ENCODE results near the gene PDE8A.
"Not testable (repeated sequence)": the region's sequence is repeated elsewhere in the genome, so short reads cannot be mapped to it uniquely, and the experiment has no call there.

The PDE8A gene

DNA sequence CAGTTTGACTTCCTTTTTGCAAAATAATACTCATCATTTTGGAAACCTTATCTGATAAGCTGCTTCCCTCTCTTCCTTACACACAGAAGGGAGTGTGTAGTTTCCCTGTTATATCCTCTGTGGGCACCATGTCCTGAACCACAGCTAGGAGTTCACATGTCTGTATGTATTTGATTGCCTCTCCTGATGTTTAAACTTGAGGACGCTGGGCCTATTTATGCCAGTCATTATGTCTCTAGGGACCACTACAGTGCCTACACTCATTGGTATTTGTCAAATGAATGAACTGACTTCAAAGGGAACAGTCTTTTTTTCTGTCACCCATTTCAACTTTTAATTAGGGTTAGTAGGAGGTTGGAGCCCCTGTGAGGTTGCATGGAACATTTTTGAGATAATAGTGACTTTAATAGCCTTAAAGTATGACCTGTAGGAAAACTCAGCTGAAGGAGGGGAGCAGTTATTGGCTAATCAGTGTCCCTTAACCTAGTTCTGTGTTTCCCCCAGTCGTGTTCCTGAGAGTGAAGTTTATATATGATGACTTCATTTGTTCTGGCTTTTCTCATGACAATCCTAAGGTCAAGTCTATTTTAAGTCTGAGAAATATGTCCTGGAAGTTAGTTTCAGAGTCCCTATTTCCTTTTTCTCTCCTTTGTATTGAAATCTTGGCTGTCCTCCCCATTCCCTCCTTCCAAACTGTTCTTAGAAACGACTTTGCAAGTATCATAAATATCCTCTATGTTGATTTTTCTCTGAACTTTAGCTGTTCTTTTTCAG lies 28.9 kb downstream of the PDE8A start:
- no peak for DNase-seq (ENCODE audit: low read depth in 2 of 2)

DNA sequence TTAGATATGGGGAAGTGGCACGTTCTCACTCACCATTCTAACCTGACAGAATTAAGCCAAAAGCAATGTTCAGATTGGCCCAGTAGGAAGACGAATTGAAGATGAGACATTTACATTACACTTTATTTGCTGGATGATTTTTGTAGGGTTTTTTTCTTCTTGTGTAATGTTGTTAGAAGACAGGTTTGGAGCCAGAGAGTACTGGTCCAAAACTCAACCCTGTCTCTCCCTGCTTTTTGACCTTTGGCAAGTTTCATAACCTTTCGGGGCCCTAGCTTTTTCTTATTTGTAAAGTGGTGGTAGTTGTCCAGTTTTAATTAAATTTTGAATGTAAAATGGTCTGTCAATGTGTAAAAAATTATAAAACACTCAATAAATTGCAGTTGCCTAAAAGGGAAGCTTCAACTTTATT lies 29.5 kb downstream of the PDE8A start:
- DNase-seq (ENCODE audit: low read depth in 2 of 2), result no peak

DNA sequence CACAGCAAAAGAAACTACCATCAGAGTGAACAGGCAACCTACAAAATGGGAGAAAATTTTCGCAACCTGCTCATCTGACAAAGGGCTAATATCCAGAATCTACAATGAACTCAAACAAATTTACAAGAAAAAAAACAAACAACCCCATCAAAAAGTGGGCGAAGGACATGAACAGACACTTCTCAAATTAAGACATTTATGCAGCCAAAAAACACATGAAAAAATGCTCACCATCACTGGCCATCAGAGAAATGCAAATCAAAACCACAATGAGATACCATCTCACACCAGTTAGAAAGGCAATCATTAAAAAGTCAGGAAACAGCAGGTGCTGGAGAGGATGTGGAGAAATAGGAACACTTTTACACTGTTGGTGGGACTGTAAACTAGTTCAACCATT lies 30.1 kb downstream of the PDE8A start:
- DNase-seq (ENCODE audit: low read depth in 2 of 2), result not testable (repeated sequence)

DNA sequence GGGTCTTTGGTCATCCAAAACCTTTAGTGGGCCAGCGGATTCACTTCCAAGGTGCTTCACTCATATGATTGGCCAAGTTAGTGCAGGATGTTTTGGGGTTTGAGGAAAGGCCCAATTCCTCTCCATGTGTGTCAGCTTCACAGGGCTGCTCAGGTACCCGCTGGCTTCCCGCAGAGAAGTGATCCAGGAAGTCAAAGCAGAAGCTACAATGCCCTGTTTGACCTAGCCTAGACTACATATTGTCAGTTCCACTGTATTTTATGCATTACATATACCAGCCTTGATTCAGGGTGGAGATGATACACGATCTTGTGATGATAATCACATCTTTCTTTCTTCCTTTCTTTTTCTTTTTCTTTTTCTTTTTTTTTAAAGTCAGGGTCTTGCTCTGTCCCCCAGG lies 32.1 kb downstream of the PDE8A start:
- no peak for DNase-seq (ENCODE audit: low read depth in 2 of 2)

DNA sequence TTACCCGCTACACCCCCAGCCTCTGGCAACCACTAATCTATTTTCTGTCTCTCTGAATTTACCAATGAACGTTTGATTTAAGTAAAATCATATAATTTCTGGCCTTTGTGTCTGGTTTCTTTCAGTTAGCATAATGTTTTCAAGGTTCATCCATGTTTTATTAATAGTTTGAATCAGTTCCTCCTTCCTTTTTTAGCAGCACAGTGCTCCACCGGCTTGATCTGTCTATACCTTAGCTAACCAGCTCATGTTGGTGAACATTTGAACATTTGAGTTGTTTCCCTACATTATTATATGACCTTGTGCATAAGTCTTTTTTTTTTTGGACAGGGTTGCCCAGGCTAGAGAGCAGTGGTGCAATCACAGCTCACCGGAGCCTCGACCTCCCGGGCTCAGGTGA lies 33.3 kb downstream of the PDE8A start:
- no peak for DNase-seq (ENCODE audit: low read depth in 2 of 2)

DNA sequence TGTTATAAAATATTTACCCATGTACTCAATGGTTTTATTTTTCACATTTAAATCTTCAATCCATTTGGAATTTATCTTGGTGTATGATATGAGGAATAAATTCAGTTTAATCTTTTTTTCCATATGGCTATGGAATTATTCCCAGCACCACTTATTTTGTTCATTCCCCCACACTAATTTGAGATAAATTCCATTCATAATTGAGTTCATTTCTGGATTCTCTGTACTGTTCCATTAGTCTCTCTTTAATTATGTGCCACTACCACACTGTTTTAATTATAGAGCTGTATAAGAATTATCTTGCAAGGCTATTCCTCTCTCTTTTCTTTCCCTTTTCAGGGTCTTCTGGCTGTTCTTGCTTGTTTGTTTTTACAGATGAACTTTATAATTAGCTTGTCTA lies 34.6 kb downstream of the PDE8A start:
- DNase-seq (ENCODE audit: low read depth in 2 of 2), result no peak

DNA sequence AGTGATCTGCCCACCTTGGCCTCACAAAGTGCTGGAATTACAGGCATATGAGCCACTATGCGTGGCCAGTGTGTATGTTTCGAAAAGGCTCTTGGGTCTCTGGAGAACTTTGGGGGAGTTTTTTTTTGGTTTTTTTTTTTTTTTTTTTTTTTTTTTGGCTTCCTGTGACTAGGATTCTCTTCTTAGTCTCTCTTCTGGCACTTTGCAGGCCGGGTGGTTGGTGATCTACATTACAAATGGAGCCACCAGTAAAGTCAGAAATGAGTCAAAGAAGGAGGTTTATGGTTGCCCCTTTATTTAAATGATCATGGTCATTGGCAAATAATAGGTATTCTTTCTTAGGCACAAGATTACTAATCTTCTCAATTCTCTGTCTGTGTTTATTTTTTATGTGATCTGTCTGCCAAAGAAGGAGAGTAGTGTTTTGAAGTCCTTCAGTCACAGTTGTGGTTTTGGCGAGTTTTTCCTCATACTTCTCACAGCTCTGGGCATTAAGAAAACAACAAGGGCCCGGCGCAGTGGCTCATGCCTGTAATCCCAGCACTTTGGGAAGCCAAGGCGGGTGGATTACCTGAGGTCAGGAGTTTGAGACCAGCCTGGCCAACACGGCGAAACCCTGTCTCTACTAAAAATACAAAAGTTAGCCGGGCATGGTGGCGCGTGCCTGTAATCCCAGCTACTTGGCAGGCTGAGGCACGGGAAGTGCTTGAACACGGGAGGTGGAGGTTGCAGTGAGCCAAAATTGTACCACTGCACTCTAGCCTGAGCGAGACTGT lies 38.3 kb downstream of the PDE8A start:
- no peak for DNase-seq (ENCODE audit: low read depth in 2 of 2)

DNA sequence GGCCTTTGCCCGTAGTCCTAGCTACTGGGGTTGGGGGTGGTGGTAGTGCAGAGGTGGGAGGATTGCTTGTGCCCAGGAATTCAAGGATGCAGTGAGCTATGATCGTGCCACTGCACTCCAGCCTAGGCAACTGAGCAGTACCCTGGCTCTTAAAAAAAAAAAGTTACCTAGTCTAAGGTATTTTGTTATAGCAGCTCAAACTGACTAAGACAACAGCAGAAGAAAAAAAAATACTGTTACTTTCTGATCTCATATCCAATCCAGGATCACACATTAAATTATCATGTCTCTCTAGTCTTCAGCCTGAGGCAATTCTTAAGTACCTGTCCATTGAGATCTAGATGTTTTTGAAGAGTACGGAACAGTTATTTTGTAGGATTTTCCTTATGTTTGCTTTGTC lies 39.8 kb downstream of the PDE8A start:
- DNase-seq (ENCODE audit: low read depth in 2 of 2), result no peak

DNA sequence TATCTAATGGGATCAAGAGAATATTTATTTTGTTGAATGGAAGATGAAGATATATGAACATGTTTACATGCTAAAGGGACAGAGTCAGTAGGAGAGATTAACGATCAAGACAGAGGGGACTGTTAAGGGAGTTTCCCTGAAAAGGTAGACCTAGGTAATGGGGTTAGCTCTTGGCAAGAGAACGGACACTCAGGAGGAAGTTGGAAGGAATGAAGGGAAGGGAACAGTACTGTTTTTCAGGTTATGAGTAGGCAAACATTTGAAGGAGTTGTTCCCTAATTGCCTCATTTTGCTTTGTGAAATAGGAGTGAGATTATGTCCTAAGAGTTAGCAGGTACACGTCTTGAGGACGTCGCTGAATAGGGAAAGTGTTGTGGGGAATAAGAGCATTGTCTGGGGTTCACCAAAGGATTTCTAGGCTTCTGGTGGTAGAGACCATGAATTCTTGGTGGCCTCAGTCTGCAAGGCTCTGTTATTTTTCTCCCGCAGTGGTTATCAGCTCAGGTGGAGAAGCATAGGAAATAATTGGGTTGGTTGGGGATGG lies 41.3 kb downstream of the PDE8A start:
- no peak for DNase-seq (ENCODE audit: low read depth in 2 of 2)

DNA sequence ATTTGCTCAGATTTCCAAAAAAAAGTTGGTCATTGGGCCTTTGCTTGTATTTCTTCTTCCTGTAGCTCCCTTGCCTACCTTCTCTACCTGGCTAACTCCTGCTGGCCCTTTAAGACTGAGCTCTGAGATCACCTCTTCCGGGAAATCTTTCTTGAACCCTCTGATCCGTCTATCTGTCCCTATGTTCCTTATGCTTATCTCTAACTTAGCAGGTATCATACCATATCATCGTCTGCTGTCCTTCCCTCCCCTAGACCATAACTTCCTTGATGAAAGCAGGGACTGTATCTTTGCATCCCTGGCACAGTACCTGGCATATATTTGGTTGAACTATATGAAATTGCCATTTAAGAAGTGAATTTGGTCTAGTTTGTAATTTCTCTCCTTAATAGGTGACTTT lies 42.3 kb downstream of the PDE8A start:
- DNase-seq (ENCODE audit: low read depth in 2 of 2), result no peak

DNA sequence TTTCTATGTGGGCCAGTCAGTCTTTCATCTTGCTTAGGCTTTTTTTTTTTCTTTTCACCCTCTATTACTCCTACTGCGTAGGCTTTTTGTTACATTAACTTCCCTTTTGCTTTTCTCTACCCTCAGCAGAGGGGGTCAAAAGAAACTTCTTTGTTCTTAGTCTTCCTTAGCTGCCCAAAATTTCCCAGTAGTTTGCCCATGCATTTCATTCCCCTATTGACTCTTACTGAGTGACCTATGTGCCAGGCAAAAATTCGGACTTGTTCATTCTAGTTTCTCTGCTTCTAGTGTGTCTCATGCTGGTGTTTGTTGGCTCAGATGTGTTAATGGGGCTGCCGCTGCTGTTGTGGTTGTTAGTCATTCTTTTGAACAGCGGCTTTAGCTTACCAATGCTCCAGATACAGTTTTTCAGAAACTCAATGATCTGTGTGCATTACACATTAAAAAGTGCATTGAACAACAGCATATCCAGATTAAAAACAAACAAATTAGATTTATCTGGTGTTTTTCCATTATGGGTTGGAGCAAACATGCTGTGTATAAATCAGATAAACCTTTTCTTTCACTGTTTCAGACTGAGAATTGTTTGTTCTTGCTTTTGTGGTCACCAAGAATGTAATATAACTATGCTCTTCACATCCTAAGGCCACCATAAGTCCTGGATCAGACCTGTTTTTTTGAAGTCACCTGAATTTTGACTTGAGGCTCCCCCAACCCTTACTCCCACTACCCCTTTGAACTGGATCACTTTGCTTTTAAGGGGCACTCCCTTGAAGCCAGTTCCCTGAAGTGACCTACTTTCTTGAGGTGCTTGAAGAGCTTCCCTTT lies 43.1 kb downstream of the PDE8A start:
- no peak for DNase-seq (ENCODE audit: low read depth in 2 of 2)

DNA sequence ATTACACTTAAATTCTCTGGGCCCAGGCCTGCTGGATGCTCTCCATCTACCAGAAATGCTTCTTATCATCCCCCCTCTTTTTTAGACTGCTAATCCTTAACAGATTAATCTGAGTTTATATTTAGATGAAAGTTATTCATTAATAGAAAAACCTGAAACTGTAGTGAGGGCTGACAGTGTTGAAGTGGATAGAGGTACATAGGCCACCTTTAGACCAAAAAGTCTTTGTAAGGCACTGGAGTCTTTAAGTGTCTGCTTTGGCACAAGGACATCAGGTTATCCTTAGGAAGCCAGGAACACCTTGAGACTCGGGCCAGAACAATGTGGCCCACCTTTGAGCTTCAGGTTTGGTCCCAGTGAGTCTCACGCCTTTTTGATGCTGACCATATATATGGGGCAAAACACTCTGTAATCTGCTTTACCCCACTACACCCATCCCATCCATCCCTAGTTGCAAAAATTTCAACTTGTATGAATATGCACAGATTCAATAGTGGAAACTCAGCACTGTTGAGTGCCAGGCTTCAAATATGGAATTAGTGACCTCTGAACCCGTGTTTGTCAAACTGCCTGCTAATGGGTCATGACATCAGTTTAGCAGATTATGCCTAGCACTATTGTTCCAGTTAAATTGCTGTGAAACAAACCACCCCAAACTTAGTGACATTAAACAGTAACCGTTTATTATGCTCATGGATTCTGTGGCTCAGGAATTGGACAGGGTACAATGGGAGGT lies 44.0 kb downstream of the PDE8A start:
- DNase-seq (ENCODE audit: low read depth in 2 of 2), result no peak

DNA sequence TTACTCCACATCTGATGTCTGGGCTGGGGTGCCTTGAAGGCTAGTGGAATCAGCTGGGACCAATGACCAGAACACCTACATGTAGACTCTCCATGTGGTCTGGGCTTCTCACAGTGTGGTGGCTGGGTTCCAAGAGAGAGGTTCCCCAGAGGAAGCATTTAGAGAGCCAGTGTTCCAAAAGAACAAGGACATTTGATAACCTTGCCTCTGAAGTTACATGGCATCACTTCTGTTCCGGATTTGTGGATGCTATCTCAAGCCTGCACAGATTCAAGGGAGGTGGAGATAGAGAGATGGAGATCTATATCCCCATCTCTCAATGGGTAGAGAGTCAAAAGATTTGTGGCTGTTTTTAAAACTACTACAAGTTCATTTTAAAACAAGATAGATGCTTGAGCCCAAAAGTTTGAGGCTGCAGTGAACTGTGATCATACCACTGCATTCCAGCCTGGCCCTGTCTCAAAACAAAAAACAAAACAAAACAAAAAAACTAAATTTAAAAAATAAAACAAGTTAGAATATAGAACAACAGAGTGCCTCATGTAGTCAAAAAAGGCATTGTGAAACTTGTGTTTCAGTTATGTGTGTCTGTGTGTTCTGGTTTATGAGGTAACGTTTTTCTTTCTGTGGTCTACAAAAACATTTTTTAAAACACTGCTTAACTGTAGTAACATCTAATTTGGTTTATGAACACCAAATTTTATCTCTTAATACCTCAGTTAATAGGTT lies 44.8 kb downstream of the PDE8A start:
- DNase-seq (ENCODE audit: low read depth in 2 of 2), result no peak

DNA sequence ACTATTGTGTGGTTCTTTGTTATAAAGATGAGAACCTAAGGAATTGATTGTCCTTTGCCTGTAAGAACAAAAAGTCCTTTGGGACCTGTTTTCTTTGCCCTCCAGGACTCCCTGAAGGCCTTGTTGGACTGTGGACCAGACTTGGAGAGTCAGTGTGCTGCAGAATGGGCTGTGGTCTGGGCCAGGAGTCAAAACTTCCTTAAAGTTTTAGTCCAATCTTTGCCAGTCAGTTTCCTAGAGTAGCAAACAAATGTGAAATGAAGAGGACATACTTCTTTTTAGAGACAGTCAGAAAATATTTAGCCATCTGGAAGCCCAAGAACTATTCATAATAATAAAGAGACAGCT lies 45.4 kb downstream of the PDE8A start:
- no peak for DNase-seq (ENCODE audit: low read depth in 2 of 2)

DNA sequence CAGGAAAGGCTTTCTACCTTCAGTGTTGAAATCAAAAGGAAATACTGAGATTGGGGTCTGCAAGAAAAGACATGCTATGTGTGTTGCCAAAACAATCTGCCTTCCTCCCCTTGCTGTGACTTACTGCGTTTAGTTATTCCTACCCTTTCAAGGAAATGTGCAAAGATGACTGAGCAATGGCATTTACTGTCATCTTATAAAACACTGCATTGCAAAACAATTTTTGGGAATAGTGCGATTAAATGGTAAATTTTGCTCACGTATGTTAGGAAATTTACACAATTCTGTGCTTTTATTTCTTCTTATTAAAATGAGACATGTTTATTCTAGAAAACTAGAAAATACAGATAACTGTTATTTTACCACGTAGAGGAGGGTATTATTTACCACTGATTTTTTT lies 45.8 kb downstream of the PDE8A start:
- no peak for DNase-seq (ENCODE audit: low read depth in 2 of 2)

DNA sequence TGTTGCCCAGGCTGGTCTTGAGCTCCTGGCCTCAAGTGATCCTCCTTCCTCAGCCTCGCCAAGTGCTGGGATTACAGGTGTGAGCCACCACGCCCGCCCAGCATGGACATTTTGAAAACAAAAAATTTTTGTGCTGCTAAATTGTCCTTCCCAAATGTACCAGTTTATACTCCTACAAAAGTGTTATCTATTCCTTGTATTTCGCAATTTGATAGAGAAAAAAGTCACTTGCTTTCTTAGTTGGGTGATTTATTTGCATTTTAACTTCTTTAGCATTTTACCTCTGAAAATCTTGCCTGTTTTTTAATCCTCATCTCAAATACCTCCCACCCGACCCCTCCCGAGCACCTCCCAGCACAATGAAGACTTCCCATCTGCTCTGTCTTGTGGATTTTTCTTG lies 46.8 kb downstream of the PDE8A start:
- no peak for DNase-seq (ENCODE audit: low read depth in 2 of 2)

DNA sequence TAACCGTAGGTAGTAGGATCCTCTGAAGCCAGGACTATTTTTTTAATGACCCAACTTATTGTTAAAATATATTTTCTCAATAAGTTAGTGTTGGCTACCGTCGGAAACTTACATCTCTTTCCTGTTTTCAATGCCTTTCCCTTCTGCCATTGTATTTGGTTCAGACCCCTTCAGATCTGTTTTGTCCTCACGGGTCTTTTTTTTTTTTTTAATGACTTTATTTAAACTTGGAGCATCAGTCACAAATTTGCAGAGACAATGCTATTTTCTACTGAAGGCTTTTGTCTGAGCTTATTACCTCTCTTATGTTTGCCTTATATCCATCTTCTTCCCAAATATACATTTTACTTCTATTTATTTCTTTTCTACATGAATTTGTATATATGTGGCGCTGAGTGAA lies 47.6 kb downstream of the PDE8A start:
- DNase-seq (ENCODE audit: low read depth in 2 of 2), result no peak

DNA sequence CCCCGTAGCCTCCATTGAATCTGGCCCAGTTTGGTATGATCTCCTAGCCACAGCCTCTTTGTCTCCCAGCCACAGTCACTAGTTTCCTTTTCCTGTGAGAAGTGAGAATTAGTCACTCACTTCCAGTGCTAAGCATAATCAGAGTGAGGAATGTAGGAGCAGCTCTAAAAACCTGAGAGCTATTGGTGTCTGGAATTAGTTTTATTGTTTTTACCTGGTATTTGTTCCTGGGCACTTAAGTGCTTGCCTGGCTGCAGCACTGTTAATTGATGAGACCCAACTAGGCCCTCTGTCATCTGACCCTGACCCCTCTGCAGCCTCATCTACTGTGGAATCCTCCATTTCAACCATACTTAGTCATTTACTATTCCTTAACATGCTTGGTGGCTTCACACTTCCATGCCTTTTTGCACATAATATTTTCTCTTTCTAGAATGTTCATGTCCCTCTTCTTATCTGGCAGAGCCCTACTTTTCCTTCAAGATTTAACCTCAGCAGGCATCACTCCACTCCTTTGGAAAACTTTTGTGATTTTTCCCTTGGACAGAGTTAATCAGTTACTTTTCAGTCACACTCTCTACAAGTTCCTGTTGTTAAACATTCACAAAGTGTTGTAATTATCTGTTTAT lies 48.8 kb downstream of the PDE8A start:
- DNase-seq (ENCODE audit: low read depth in 2 of 2), result no peak

DNA sequence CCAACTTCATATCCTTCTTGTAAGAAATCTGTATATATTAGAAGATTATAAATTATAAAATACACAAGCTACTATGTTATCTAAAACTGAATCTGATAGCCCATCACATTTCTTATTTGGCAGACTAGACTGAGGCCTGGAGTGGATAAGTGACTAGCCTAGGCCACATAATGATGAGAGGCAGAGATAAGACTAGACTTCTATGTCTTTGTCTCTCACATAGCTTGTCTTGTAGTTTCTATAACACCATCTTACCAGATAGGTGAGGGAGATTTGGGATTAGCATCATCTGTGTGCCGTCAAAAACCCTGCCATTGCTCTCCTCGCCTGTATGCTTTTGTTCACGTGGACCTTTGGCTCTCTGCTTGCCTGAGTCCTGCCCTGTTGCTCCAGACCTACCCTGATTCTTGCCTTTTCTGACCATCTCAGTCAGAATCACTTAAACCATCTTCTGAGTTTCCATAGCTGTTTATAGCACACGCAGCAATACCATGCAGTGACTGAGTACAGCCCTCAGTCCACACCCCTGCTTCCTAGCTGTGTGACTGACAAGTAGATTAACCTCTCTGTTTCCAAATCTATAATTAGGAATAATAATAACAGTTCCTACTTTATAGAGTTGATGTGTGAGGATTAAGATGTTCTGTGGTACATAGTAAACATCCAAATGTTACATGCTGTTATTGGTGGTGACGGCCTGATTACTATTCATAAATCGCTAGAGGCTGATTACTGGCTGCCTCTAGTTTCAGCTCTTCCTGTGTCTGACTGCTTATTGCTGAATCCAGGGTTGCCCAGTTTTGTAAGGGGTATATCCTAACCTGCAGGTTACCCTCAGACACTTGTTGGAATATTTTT lies 49.7 kb downstream of the PDE8A start:
- DNase-seq (ENCODE audit: low read depth in 2 of 2), result no peak
